ENCODE data around the gene PPP2R5B. TPM values are rescaled to one million over a fixed set of nuclear protein-coding genes. Genes with fewer than 3 reads are reported as not detected.

Gene PPP2R5B
- total RNA-seq, 2 experiments from 2014 or later = 16.8 to 18.3 TPM

DNA sequence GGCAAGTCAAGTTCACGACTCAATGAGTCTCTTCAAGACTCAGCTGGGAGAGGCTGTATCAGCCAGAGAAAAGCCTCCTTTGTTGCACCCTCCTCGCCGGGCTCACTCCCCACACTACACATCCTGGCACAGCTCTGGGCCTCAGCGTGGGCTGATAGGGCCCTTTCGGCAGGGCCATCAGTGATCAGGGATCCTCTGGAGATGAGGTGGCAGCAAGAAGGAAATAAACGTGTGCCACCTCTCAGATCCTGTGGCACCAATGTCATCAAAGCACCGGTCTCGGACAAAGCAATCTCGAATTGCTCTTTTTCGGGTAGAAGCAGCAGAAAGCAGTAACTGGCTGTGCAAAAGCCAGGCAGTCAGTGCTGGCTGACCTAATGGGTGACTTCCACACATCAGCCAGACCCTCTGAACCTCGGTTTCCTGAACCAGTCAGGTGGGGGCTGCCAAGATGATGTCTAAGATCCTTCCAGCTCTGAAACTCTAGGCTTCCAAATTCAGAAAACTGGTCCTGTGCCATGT is 48.2 kb upstream of the PPP2R5B start:
- ChIA-PET POLR2A (interaction anchor here (1.0 to 17.7 kb wide), 6 partner anchors 9 to 132 kb away, joined by 3 to 767 read pairs (median 9); partner anchors contain the start of genes CDC42BPG, RASGRP2 and SF1), CTCF (interaction anchor here (1.1 to 3.9 kb wide), 6 partner anchors 11 to 32 kb away, joined by 3 to 26 read pairs (median 8); no protein-coding TSS in a partner anchor)
- Mint-ChIP-seq H3K27ac (peak overlapping the region; percentile 92), H3K27me3 (no peaks in the 10 kb centered on the region), H3K4me1 (ENCODE audit: low read depth) (peaks cover 81% of the 10 kb centered on the region), H3K36me3 (ENCODE audit: low read depth) (peaks cover 71% of the 10 kb centered on the region), H3K9me3 (no peaks in the 10 kb centered on the region), H3K4me3 (peak overlapping the region; percentile 98)
- no peak for ATAC-seq (ENCODE audit: poor library complexity)
- TF ChIP-seq, protein P1, sequence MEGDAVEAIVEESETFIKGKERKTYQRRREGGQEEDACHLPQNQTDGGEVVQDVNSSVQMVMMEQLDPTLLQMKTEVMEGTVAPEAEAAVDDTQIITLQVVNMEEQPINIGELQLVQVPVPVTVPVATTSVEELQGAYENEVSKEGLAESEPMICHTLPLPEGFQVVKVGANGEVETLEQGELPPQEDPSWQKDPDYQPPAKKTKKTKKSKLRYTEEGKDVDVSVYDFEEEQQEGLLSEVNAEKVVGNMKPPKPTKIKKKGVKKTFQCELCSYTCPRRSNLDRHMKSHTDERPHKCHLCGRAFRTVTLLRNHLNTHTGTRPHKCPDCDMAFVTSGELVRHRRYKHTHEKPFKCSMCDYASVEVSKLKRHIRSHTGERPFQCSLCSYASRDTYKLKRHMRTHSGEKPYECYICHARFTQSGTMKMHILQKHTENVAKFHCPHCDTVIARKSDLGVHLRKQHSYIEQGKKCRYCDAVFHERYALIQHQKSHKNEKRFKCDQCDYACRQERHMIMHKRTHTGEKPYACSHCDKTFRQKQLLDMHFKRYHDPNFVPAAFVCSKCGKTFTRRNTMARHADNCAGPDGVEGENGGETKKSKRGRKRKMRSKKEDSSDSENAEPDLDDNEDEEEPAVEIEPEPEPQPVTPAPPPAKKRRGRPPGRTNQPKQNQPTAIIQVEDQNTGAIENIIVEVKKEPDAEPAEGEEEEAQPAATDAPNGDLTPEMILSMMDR (IDR thresholded peaks at IDR 0.05) = no peak
- intact Hi-C loops (cut with DNase I, micrococcal nuclease) = loop anchor here in 1 of 2 experiments (5.0 kb wide), 1 partner anchor 99 kb away; the partner anchor contains the start of gene SF1
- no peaks in the 10 kb centered on the region for H3K9me3 ChIP-seq (ENCODE audit: control insufficient read depth in 1 of 2, insufficient read depth in 1 of 2, low read length in 2 of 2)
- H3K27me3 ChIP-seq (ENCODE audit: control insufficient read depth in 1 of 2, insufficient read depth in 2 of 2, low read length in 2 of 2) = no peaks in the 10 kb centered on the region
- peak in 2 of 14 experiments; percentile 41 to 48 for DNase-seq
- H3K4me1 ChIP-seq (ENCODE audit: insufficient read depth, low read length) = peaks cover 88% of the 10 kb centered on the region
- peak overlapping the region; percentile 68 to 95 for H3K27ac ChIP-seq (ENCODE audit: low read depth in 1 of 2, low read length in 2 of 2)
- H3K36me3 ChIP-seq (ENCODE audit: insufficient read depth, low read length) = peaks cover 50% of the 10 kb centered on the region
- H3K4me3 ChIP-seq (ENCODE audit: low read length) = peak overlapping the region; percentile 100

DNA sequence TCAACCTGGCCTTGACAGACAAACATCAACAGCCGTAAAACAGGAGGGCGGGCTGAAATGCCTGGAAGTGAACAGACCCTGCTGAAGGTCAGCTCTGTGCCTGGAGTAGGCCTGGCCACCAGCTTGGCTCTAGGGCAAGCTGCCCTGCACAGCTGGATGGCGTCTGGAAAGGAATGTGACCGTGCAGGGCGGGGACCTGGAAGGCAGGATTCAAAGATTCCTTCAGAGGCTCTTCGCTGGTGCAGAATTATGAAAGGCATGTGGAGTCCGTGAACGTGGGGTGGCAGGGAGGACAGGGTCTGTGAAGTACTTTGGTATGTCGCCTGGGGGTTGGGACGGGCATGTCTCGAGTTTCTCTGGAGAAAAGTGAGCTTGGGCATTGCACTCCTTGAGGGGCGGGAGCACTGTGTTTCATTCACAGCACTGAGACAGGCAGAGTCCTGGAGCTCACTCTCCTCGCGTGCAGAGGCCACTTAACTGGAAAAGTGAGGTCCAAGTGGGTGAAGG is 47.6 kb upstream of the PPP2R5B start:
- peaks cover 84% of the 10 kb centered on the region for H3K4me1 ChIP-seq (ENCODE audit: insufficient read depth, low read length)
- no peaks in the 10 kb centered on the region for H3K9me3 ChIP-seq (ENCODE audit: control insufficient read depth in 1 of 2, insufficient read depth in 1 of 2, low read length in 2 of 2)
- intact Hi-C loops (cut with DNase I, micrococcal nuclease) = loop anchor here in 1 of 2 experiments (5.0 kb wide), 1 partner anchor 100 kb away; the partner anchor contains the start of gene SF1
- H3K27ac ChIP-seq (ENCODE audit: low read depth in 1 of 2, low read length in 2 of 2) = peak overlapping the region; percentile 68 to 95
- TF ChIP-seq, protein P1 (IDR thresholded peaks at IDR 0.05) = no peak
- peaks cover 78% of the 10 kb centered on the region for H3K4me1 Mint-ChIP-seq (ENCODE audit: low read depth)
- ChIA-PET POLR2A (interaction anchor here (0.7 to 17.7 kb wide), 9 partner anchors 9 to 670 kb away, joined by 3 to 767 read pairs (median 5); partner anchors contain the start of genes CDC42BPG, FAU, FERMT3 and MRPL49), CTCF (interaction anchor here (1.1 to 3.9 kb wide), 7 partner anchors 8 to 33 kb away, joined by 3 to 26 read pairs (median 21); partner anchors contain the start of gene CDC42BPG)
- no peaks in the 10 kb centered on the region for H3K9me3 Mint-ChIP-seq
- H3K36me3 Mint-ChIP-seq (ENCODE audit: low read depth) = peaks cover 65% of the 10 kb centered on the region
- H3K27me3 Mint-ChIP-seq = no peaks in the 10 kb centered on the region
- H3K27me3 ChIP-seq (ENCODE audit: control insufficient read depth in 1 of 2, insufficient read depth in 2 of 2, low read length in 2 of 2) = no peaks in the 10 kb centered on the region
- peaks cover 44% of the 10 kb centered on the region for H3K36me3 ChIP-seq (ENCODE audit: insufficient read depth, low read length)
- ATAC-seq (ENCODE audit: poor library complexity) (no peak), DNase-seq (no peak)
- H3K4me3 Mint-ChIP-seq = peak overlapping the region; percentile 98
- H3K4me3 ChIP-seq (ENCODE audit: low read length) = peak overlapping the region; percentile 100
- H3K27ac Mint-ChIP-seq = peak overlapping the region; percentile 92

DNA sequence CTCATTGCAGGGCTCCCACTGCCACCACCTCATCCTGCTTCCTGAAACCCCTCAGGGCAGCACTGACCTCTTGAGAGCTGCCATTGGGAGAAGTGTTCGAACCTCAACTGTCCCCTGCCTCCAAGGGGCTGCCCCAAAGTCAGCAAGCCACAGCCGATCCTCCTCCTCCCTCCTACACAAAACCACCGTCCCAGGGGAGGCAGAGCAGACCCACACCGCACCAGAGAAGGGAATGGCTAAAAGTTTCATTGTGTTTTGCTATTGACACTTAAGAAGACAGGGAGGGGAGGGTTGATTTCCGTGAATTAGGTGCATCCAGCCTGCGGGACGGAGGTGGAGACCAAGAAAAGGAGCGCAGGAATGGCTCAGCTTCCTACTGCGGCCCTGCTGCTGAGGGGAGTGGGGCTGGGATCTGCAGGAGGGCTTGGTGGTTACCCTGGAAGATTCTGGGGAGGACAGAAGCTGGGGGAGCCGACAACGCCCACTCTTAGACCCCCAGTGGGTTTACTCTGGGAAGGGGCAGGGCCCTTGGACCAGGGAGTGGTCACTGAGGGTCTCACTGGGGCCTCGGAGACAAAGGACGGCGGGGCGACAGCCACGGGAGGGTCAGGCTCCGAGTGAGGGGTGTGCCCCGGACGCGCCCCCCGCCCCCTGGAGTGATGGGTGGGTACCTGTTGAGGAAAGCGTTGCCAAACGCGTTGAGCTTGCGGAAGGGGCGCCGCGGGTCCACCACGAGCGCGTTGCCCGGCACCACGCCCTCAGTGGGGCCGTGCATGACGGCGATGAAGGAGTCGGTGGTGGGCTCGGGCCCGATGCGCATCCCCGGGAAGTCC is 46.9 kb upstream of the PPP2R5B start:
- intact Hi-C loops (cut with DNase I, micrococcal nuclease) = loop anchor here (1.0 to 5.0 kb wide), 4 partner anchors 18 to 100 kb away; partner anchors contain the start of genes ATG2A (in 1 of the 2), PPP2R5B (in 1 of the 2) and SF1 (in 1 of the 2)
- Mint-ChIP-seq H3K27me3 (no peaks in the 10 kb centered on the region), H3K27ac (peak overlapping the region; percentile 92), H3K36me3 (ENCODE audit: low read depth) (peaks cover 61% of the 10 kb centered on the region), H3K4me3 (peak overlapping the region; percentile 98), H3K9me3 (no peaks in the 10 kb centered on the region), H3K4me1 (ENCODE audit: low read depth) (peaks cover 71% of the 10 kb centered on the region)
- ATAC-seq (ENCODE audit: poor library complexity) = no peak
- Histone ChIP-seq H3K27me3 (ENCODE audit: control insufficient read depth in 1 of 2, insufficient read depth in 2 of 2, low read length in 2 of 2) (no peaks in the 10 kb centered on the region), H3K36me3 (ENCODE audit: insufficient read depth, low read length) (peaks cover 37% of the 10 kb centered on the region), H3K4me1 (ENCODE audit: insufficient read depth, low read length) (peaks cover 77% of the 10 kb centered on the region), H3K9me3 (ENCODE audit: control insufficient read depth in 1 of 2, insufficient read depth in 1 of 2, low read length in 2 of 2) (no peaks in the 10 kb centered on the region), H3K4me3 (ENCODE audit: low read length) (peak overlapping the region; percentile 100), H3K27ac (ENCODE audit: low read depth in 1 of 2, low read length in 2 of 2) (peak overlapping the region; percentile 68 to 95)
- POLR2A ChIA-PET = interaction anchor here (0.6 to 17.7 kb wide), 16 partner anchors 10 to 671 kb away, joined by 3 to 767 read pairs (median 4); partner anchors contain the start of genes CDC42BPG, FAU, FERMT3 and MAP4K2
- TF ChIP-seq, protein P1 (IDR thresholded peaks at IDR 0.05) = no peak
- CTCF ChIA-PET = interaction anchor here (0.6 to 3.9 kb wide), 12 partner anchors 8 to 93 kb away, joined by 3 to 26 read pairs (median 9); partner anchors contain the start of gene CDC42BPG
- peak in 3 of 14 experiments; percentile 30 to 45 (median 32) for DNase-seq
